DND-41 (cell line): ENCODE measurements around the gene FEM1B.

Experiments
- ATAC-seq: fragments of 200-7000 bp; cut with Tn5 transposase; 3 replicates; pipeline ENCODE4 v1.9.1; 2021; ENCODE audit warnings: low read depth; ENCODE audit not compliant: insufficient read depth
- DNase-seq: peaks from one replicate; pipeline ENCODE4 v3.0.0-alpha.2; 2020
- H2AFZ ChIP-seq: 2 replicates; pipeline ENCODE4 v1.6.0; 2012; ENCODE audit warnings: low read depth, low read length
- H3K27ac ChIP-seq: 2 replicates; pipeline ENCODE4 v1.5.1; 2012; ENCODE audit warnings: low read length, inconsistent platforms
- H3K27me3 ChIP-seq: fragments of 200-600 bp; sonication (generic); 2 replicates; pipeline ENCODE4 v1.6.0; 2012; ENCODE audit warnings: low read length, mild to moderate bottlenecking, inconsistent platforms; ENCODE audit not compliant: insufficient read depth, poor library complexity
- H3K36me3 ChIP-seq: 2 replicates; pipeline ENCODE4 v1.5.1; 2012; ENCODE audit warnings: low read length, inconsistent platforms; ENCODE audit not compliant: insufficient read depth
- H3K4me1 ChIP-seq: 2 replicates; pipeline ENCODE4 v1.5.1; 2012; ENCODE audit warnings: mild to moderate bottlenecking, low read length; ENCODE audit not compliant: insufficient read depth
- H3K4me2 ChIP-seq: 2 replicates; pipeline ENCODE4 v1.6.0; 2012; ENCODE audit warnings: mild to moderate bottlenecking, moderate library complexity, low read length, inconsistent platforms; ENCODE audit not compliant: insufficient read depth
- H3K4me3 ChIP-seq, 2 experiments: fragments of 200-600 bp in 1 of 2; shearing (Covaris generic) in 1 of 2; 2 replicates each; pipeline ENCODE4 v1.5.1; 2012 to 2016; ENCODE audit warnings: inconsistent platforms in 2 of 2, low read length in 2 of 2, mild to moderate bottlenecking in 2 of 2, low read depth in 1 of 2, moderate library complexity in 1 of 2
- H3K79me2 ChIP-seq: 2 replicates; pipeline ENCODE4 v1.6.0; 2012; ENCODE audit warnings: low read length, inconsistent platforms; ENCODE audit not compliant: insufficient read depth
- H3K9ac ChIP-seq: 2 replicates; pipeline ENCODE4 v1.6.0; 2012; ENCODE audit warnings: low read depth, mild to moderate bottlenecking, inconsistent platforms, low read length, moderate library complexity
- H3K9me3 ChIP-seq: 2 replicates; pipeline ENCODE4 v1.5.1; 2012; ENCODE audit warnings: low read length, moderate library complexity, mild to moderate bottlenecking, inconsistent platforms; ENCODE audit not compliant: insufficient read depth, severe bottlenecking
- H4K20me1 ChIP-seq: 2 replicates; pipeline ENCODE4 v1.6.0; 2012; ENCODE audit warnings: low read length; ENCODE audit not compliant: insufficient read depth
- CTCF ChIP-seq: IDR thresholded peaks from 2 replicates; pipeline ENCODE4 v1.5.1; 2012; ENCODE audit warnings: borderline replicate concordance, low read length, moderate library complexity, mild to moderate bottlenecking; ENCODE audit not compliant: poor library complexity, severe bottlenecking; ENCODE audit errors: extremely low read depth
- EZH2 ChIP-seq: IDR thresholded peaks from 3 replicates; pipeline ENCODE4 v1.6.1; 2012; ENCODE audit warnings: borderline replicate concordance, low read depth, mild to moderate bottlenecking, moderate library complexity, low read length, inconsistent platforms; ENCODE audit not compliant: severe bottlenecking

FEM1B gene

GRCh38 chr15:68344600-68344999 is 67.1 kb downstream of the FEM1B start:
- H3K4me2 ChIP-seq = no peak overlapping the region

More at GRCh38 chr15:68344600-68344999, 67.1 kb downstream of the FEM1B start:
- H3K4me3 ChIP-seq = no peak overlapping the region
- no peaks in the 10 kb centered on the region; the same call in 1 of the 2 replicates for H4K20me1 ChIP-seq
- no peak for TF ChIP-seq CTCF
- TF ChIP-seq EZH2 = no peak
- no peak for DNase-seq
- no peaks in the 10 kb centered on the region for H3K79me2 ChIP-seq
- no peaks in the 10 kb centered on the region for H3K27me3 ChIP-seq
- ATAC-seq = no peak
- H3K4me1 ChIP-seq = no peaks in the 10 kb centered on the region
- H3K9ac ChIP-seq = no peak overlapping the region
- H3K36me3 ChIP-seq = no peaks in the 10 kb centered on the region
- no peak overlapping the region for H3K27ac ChIP-seq
- no peak overlapping the region for H2AFZ ChIP-seq
- no peaks in the 10 kb centered on the region for H3K9me3 ChIP-seq
